NCI-H82 (cell line): ENCODE data around the gene CHD5.

Experiments
- DNase-seq: peaks from one replicate; lab custom pipeline; 2025; lab: John Stamatoyannopoulos, UW

CHD5 gene

DNA sequence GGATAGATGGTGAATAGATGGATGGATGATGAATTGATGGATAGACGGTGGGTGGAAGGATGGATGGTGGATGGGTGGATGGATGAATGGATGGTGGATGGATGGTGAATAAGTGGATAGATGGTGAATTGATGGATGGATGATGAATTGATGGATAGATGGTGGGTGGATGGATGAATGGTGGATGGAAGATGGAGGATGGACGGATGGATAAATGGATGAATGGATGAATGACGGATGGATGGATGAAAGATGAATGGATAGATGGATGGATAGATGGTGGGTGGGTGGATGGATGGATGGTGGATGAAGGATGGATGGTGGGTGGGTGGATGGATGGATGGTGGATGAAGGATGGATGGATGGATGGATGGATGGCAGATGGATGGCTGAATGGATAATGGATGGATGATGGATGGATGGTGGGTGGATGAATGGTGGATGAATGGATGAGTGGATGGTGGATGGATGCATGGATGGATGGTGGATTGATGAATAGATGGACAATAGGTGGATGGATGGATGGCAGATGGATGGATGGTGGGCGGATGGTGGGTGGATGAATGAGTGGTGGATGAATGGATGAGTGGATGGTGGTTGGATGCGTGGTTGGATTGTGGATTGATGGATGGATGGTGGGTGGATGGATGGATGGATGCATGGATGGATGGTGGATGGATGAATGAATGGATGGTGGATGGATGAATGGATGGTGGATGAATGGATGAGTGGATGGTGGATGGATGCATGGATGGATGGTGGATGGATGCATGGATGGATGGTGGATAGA lies 5.3 kb downstream of the CHD5 start:
- DNase-seq = no peak

GRCh38 chr1:6172549-6172948 lies 7.6 kb downstream of the CHD5 start:
- DNase-seq = no peak

- DNase-seq = peak; percentile 70
Observed at GRCh38 chr1:6171548-6172124, 8.5 kb downstream of the CHD5 start.

DNA sequence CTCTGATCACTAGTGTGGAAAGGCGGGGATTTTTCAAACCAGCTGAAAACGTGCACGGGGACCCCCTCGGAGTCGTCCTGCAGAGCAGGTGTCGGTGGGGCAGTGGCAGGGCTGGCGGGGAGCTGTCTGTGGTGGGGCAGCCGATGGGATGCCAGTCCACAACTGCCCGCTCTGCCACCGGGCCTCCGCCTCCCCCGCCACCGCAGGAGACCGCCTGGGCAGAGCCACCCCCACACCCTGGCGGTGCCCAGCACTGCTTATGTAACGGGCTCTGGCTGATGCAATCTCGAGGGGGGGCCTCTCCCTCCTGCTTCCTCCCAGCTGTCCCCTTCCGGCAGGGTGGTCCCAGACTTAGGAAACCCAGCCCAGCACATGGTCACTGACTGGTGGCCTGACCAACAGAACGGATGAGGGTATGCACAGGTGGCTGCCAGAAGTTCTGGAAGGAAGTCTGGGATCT lies 9.3 kb downstream of the CHD5 start:
- DNase-seq = no peak

DNA sequence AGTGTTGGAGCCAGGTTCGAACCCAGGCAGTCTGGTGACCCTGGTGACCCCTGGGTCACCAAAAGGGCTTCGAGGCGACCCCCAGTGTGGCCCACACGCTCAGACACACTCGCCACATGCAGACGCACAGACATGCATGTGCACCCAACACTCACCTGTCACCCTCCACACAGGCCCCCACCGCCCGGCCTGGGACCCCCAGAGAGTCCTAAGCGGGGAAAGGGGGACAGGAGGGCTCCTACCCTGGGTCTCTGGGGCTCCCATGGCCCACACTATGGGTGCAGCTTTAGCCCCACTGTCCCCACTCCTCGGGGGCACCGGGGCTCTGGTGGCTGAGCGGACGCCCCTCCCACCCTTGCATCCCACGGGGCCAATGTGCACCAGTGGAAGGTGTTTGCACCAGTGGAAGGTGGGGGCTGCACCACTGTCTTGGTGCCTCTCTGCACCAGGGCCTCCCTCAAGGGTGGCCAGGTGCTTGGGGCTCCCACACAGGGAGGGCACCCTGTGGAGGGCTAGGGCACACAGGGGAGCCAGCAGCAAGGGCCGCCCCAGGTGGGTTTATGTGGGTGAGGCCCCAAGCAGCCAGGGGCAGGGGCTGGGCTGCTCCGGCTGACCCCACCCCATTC lies 9.9 kb downstream of the CHD5 start:
- no peak for DNase-seq

DNA sequence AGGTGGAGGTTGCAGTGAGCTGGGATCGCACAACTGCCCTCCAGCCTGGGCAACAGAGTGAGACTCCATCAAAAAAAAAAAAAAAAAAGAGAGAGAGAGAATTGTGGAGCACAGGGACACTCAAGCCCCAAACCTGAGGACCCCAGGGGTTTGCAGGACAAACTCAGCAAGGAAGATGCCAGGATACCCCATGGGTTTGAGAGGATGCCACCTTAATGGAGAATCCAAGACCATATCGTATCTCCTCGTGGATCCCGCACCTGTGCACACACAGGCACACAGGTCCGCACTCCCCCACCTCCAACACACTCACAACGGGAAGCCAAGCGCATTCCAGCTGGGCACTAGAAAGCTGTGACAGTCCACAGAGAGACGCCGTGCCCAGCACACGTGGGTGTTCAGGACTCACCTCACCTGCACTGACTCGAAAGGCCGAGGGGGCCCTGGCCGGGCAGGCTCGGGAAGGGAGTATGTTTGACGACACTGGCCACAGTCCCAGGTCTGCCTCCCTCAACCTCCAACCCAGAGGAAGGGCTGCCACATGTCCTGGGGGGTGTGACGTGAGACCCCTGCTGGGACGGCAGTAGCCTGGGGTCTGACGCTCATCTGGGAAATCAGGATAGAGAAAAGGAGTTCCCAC lies 11.1 kb downstream of the CHD5 start:
- no peak for DNase-seq

GRCh38 chr1:6167391-6168303 lies 12.5 kb downstream of the CHD5 start:
- no peak for DNase-seq

DNA sequence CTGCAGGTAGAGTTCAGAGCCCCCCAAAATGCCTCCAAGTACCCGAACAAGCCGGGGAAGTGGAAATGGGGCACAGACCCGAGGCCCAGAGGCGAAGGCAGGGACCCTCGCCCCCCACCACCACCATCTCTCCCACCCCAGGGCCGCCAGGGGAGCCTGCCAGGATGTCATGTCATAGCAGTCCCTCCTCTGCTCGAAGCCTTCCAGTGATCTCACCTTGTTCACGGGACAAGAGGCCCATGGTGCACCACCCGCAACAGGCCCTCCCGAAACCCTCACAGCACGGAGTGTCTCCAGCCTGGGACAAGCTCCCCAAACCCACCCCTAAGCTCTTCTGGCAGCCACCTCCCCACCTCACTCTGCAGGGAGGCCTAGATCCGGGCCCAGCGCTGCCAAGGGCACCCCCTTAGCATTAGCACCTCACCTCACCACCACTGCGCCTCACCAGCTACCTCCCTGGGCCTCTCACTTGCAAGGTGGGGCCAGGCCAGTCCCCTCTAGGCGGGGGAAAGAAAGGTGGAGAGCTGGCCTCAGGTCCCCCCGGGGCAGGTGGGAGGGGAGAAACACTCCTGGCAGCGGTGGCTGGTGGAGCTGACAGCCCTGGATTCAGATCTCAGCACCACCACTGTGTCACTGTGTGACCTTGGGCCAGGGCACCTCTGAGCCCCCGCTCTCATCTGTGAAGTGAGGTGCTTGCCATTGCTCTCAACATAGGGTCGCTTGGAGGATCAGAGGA lies 13.3 kb downstream of the CHD5 start:
- no peak for DNase-seq

DNA sequence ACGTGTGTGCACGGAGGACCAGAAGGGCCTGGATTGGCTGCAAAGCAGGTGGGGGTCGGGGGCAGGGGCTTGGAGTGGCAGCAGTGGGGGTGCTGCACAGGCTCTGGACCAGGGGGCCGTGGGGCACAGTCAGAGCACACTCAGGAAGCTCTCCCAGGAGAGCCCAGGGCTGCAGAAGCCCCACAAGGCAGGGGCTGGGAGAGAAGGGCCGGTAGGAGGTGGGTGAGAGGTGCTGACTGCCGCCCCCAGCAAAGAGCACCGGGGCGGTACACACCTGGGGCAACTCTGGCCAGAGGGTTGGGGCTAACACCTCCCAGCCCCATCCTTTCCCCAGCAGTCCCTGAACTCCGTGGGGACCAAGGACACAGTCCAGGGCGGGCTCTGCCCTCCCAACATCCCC lies 13.9 kb downstream of the CHD5 start:
- no peak for DNase-seq

DNA sequence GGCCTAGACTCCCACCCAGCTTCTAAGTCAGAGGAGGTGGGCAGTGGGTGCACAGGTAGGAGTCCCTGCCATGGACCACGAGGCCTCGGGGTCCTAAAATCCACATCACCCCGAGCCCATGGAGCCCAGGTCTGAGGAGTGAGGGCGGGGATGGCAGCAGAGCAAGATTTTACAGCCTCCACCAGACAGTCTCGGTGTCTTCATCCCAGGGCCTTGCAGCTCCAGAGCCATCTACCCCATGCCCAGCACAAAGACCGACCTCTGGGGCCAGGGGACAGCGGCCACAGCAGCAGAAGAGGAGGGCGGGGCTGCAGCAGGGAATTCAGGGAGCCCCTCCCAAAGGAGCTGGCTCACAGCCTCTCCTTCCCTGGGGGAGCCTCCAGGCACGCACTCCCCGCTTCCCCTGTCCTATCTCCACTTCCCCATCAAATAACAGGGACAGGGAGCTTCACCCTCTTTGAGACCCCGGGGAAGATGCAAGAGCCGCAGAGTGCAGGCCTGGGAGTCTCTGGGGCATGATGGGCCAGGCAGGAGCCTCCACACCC lies 14.6 kb downstream of the CHD5 start:
- no peak for DNase-seq

DNA sequence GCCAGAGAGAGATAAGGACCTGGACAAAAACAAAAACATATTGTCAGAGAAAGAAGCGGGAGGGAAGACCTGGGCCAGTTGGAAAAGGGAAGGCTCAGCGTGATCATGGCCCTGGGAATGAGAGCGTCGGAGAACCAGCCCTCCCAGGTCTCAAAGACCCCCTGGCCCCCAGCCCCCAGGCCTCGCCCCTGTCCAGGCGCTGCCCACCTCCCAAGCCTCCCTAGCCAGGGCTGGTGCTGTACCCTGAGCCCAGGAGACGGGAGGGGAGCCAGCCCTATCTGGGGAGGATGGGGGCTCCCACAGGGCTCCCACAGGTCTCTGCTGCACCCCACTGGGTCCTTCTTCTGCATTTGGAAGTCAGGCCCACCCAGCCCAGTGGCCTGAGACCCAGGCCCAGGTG lies 15.1 kb downstream of the CHD5 start:
- no peak for DNase-seq

DNA sequence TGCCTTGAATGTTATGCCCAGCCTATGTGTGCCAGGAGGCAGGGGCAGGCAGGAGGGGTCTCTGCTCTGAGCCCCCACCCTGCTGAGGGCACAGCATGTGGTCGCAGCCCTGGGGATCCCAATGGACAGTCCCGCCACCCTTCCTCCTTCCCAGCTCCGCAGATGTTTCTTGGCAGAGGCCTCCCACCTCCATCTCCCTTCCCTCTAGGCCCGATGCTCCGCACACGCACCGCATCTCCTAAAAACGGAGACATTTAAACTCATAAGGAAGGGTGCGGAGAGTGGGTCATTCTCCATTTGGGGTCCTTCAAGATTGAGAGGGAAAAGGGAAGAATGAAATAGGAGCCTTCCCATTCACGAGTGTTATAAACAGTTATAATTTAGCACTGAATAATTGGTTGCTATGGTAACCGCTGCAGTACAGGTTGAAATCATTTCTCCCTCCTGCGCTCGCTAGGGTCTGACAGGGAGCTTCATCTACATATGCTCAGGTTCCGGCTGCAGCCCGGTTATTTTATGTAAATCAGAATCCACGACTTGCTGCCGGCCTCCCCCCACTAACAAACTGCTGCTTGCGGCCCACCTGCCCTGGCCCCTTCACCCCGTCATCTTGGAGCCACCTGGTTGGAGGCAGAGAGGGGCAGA lies 16.0 kb downstream of the CHD5 start:
- DNase-seq = no peak

GRCh38 chr1:6163191-6163972 lies 16.7 kb downstream of the CHD5 start:
- no peak for DNase-seq

DNA sequence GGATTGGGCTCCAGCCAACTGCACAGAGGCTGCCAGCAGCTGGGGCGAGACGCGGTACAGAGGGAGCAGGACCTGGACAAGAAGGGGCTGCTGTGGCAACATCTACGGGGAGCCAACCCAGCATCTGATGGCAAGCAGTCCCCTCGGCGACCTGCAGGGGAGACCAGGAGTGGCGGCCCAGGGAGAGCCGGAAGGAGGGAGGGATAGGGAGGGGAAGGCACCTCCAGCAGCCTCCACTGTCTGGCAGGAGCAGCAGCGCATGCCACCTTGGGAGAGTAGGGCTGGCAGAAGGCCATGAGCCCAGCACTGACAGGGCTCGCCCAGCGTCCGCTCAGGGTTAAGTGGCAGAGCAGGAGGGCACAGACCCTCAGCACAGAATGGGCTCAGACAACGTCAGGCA lies 17.3 kb downstream of the CHD5 start:
- DNase-seq = peak; percentile 36

DNA sequence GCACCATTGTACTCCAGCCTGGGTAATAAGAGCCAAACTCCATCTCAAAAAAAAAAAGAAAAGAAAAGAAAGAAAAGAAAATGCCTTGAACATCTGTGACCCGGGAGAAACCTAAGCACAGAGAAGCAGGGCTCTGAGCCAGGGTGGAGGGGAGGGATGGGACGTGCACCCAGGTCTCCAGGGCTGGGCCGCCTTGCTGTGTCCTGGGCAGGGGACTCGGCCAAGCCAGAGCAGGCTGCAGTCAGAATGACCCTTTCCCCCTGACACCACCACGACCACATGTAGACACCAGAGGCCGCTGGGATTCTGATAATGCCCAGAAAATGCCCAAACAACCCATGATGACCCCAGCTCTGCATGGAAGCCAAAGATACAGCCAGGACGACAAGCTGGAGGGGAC lies 17.8 kb downstream of the CHD5 start:
- no peak for DNase-seq

- DNase-seq = no peak
Observed at GRCh38 chr1:6158181-6158580, 21.9 kb downstream of the CHD5 start.

GRCh38 chr1:6157528-6158174 lies 22.5 kb downstream of the CHD5 start:
- no peak for DNase-seq

- DNase-seq = no peak
Observed at GRCh38 chr1:6157132-6157527, 23.0 kb downstream of the CHD5 start.
